SJCRH30 (cell line): ENCODE results near the gene AURKB. TPM values are rescaled to one million over a fixed set of nuclear protein-coding genes. Genes with fewer than 3 reads are reported as not detected.
"Not testable (repeated sequence)": the region's sequence is repeated elsewhere in the genome, so short reads cannot be mapped to it uniquely, and the experiment has no call there.

ENCODE experiments used
- DNase-seq, 2 experiments: peaks; one replicate each; pipeline ENCODE4 v3.0.0-alpha.2; 2015 to 2020
- H3K27ac ChIP-seq: fragments of 250-450 bp; sonication (Bioruptor Pico); 2 replicates; pipeline ENCODE4 v1.5.1; 2020; ENCODE audit warnings: mild to moderate bottlenecking, moderate library complexity
- H3K27me3 ChIP-seq: fragments of 250-450 bp; sonication (Bioruptor Pico); 2 replicates; pipeline ENCODE4 v1.5.1; 2020; ENCODE audit warnings: mild to moderate bottlenecking, moderate library complexity
- H3K36me3 ChIP-seq: fragments of 250-450 bp; sonication (Bioruptor Pico); 2 replicates; pipeline ENCODE4 v1.5.1; 2020; ENCODE audit warnings: mild to moderate bottlenecking, moderate library complexity
- H3K4me1 ChIP-seq: fragments of 250-450 bp; sonication (Bioruptor Pico); 2 replicates; pipeline ENCODE4 v1.5.1; 2020; ENCODE audit warnings: mild to moderate bottlenecking, moderate library complexity
- H3K4me3 ChIP-seq: fragments of 250-450 bp; sonication (Bioruptor Pico); 2 replicates; pipeline ENCODE4 v1.5.1; 2020; ENCODE audit warnings: mild to moderate bottlenecking, moderate library complexity
- H3K9me3 ChIP-seq: fragments of 250-450 bp; sonication (Bioruptor Pico); replicated peaks from 2 replicates; pipeline ENCODE4 v1.5.1; 2020; ENCODE audit warnings: mild to moderate bottlenecking, moderate library complexity
- total RNA-seq: library from RNA; depleted of rRNA; stranded (reverse); fragments of >200 nt; shearing (Covaris generic); gene quantifications from 2 replicates; pipeline ENCODE4 v1.2.3, GENCODE V29; 2014; rRNA removed

Gene AURKB
- 108 and 113 TPM in 2 replicates for total RNA-seq

GRCh38 chr17:8209907-8210760 is at the start of gene AURKB:
Gene AURKB, minus strand, starts transcription at chr17:8210575. Its CDS starts 351 bp downstream, at chr17:8210224.
- peak; percentile 93 to 95 for DNase-seq
- Histone ChIP-seq H3K9me3 (no peaks in the 10 kb centered on the region), H3K4me1 (0 out of 2 replicates have a peak, but pooled peaks cover 2% of the 10 kb centered on the region), H3K4me3 (peak within 1 kb of the TSS; percentile 97), H3K36me3 (peaks cover 34% of the 10 kb centered on the region), H3K27ac (peak within 1 kb of the TSS; percentile 97), H3K27me3 (no peaks in the 10 kb centered on the region)

GRCh38 chr17:8257801-8258200 is 47.4 kb upstream of the AURKB start:
- Histone ChIP-seq H3K27me3 (no peaks in the 10 kb centered on the region), H3K4me1 (no peaks in the 10 kb centered on the region), H3K4me3 (no peak overlapping the region), H3K36me3 (peaks cover 13% of the 10 kb centered on the region; the same call in 1 of the 2 replicates), H3K27ac (no peak overlapping the region), H3K9me3 (no peaks in the 10 kb centered on the region)
- DNase-seq, result no peak

GRCh38 chr17:8256691-8257090 is 46.3 kb upstream of the AURKB start:
- H3K4me1 ChIP-seq, result no peaks in the 10 kb centered on the region
- peaks cover 13% of the 10 kb centered on the region; the same call in 1 of the 2 replicates for H3K36me3 ChIP-seq
- H3K27me3 ChIP-seq, result no peaks in the 10 kb centered on the region
- no peak overlapping the region for H3K27ac ChIP-seq
- H3K4me3 ChIP-seq, result no peak overlapping the region
- no peak for DNase-seq
- H3K9me3 ChIP-seq, result no peaks in the 10 kb centered on the region

GRCh38 chr17:8256291-8256690 is 45.9 kb upstream of the AURKB start:
- no peak overlapping the region for H3K4me3 ChIP-seq
- no peak for DNase-seq
- H3K27ac ChIP-seq, result no peak overlapping the region
- peaks cover 11% of the 10 kb centered on the region; the same call in 1 of the 2 replicates for H3K36me3 ChIP-seq
- H3K9me3 ChIP-seq, result no peaks in the 10 kb centered on the region
- H3K4me1 ChIP-seq, result no peaks in the 10 kb centered on the region
- no peaks in the 10 kb centered on the region for H3K27me3 ChIP-seq

- H3K4me3 ChIP-seq, result no peak overlapping the region
- peaks cover 9% of the 10 kb centered on the region; the same call in 1 of the 2 replicates for H3K36me3 ChIP-seq
- no peaks in the 10 kb centered on the region for H3K9me3 ChIP-seq
- no peaks in the 10 kb centered on the region for H3K27me3 ChIP-seq
- no peak for DNase-seq
- no peaks in the 10 kb centered on the region for H3K4me1 ChIP-seq
- no peak overlapping the region for H3K27ac ChIP-seq
These were observed 45.1 kb upstream of the AURKB start for GRCh38 chr17:8255499-8255898.

- Histone ChIP-seq H3K27me3 (no peaks in the 10 kb centered on the region), H3K27ac (no peak overlapping the region), H3K4me3 (no peak overlapping the region), H3K4me1 (peaks cover 4% of the 10 kb centered on the region; the same call in 1 of the 2 replicates), H3K9me3 (no peaks in the 10 kb centered on the region), H3K36me3 (peaks cover 9% of the 10 kb centered on the region; the same call in 1 of the 2 replicates)
- no peak for DNase-seq
These were observed 44.5 kb upstream of the AURKB start for GRCh38 chr17:8254881-8255280.

- H3K4me3 ChIP-seq, result no peak overlapping the region
- no peak overlapping the region for H3K27ac ChIP-seq
- no peak for DNase-seq
- no peaks in the 10 kb centered on the region for H3K9me3 ChIP-seq
- H3K27me3 ChIP-seq, result no peaks in the 10 kb centered on the region
- peaks cover 9% of the 10 kb centered on the region; the same call in 1 of the 2 replicates for H3K36me3 ChIP-seq
- peaks cover 6% of the 10 kb centered on the region; the same call in 1 of the 2 replicates for H3K4me1 ChIP-seq
These were observed 43.4 kb upstream of the AURKB start for GRCh38 chr17:8253801-8254200.

GRCh38 chr17:8251411-8251810 is 41.0 kb upstream of the AURKB start:
- H3K9me3 ChIP-seq, H3K27ac ChIP-seq, H3K36me3 ChIP-seq, H3K4me3 ChIP-seq, DNase-seq, H3K27me3 ChIP-seq, H3K4me1 ChIP-seq: not testable (repeated sequence)

- H3K36me3 ChIP-seq, result peaks cover 3% of the 10 kb centered on the region; the same call in 1 of the 2 replicates
- H3K27me3 ChIP-seq, result no peaks in the 10 kb centered on the region
- peaks cover 6% of the 10 kb centered on the region; the same call in 1 of the 2 replicates for H3K4me1 ChIP-seq
- no peak for DNase-seq
- peak overlapping the region; percentile 77 for H3K27ac ChIP-seq
- peak overlapping the region; percentile 86 for H3K4me3 ChIP-seq
- H3K9me3 ChIP-seq, result no peaks in the 10 kb centered on the region
These were observed 39.5 kb upstream of the AURKB start for GRCh38 chr17:8249621-8250500.

- H3K27me3 ChIP-seq, result no peaks in the 10 kb centered on the region
- peak within 1 kb of the TSS; percentile 86 for H3K4me3 ChIP-seq
- H3K27ac ChIP-seq, result peak within 1 kb of the TSS; percentile 77
- DNase-seq, result peak; percentile 88 to 89
- H3K36me3 ChIP-seq, result peaks cover 2% of the 10 kb centered on the region; the same call in 1 of the 2 replicates
- no peaks in the 10 kb centered on the region for H3K9me3 ChIP-seq
- H3K4me1 ChIP-seq, result peaks cover 6% of the 10 kb centered on the region; the same call in 1 of the 2 replicates
These were observed 38.6 kb upstream of the AURKB start, which contains the start of gene PFAS for GRCh38 chr17:8248751-8249607. Gene PFAS, plus strand, starts transcription at chr17:8249289. Its CDS starts 4,649 bp downstream, at chr17:8253938.

GRCh38 chr17:8244768-8245167 is 34.4 kb upstream of the AURKB start:
- no peak for DNase-seq
- no peaks in the 10 kb centered on the region for H3K36me3 ChIP-seq
- no peak overlapping the region for H3K27ac ChIP-seq
- H3K9me3 ChIP-seq, result no peaks in the 10 kb centered on the region
- H3K4me1 ChIP-seq, result peaks cover 1% of the 10 kb centered on the region; the same call in 1 of the 2 replicates
- H3K4me3 ChIP-seq, result no peak overlapping the region
- no peaks in the 10 kb centered on the region for H3K27me3 ChIP-seq

- Histone ChIP-seq H3K27me3 (no peaks in the 10 kb centered on the region), H3K4me1 (no peaks in the 10 kb centered on the region), H3K9me3 (no peaks in the 10 kb centered on the region), H3K4me3 (no peak overlapping the region), H3K27ac (no peak overlapping the region), H3K36me3 (no peaks in the 10 kb centered on the region)
- no peak for DNase-seq
These were observed 33.5 kb upstream of the AURKB start for GRCh38 chr17:8243827-8244226.

GRCh38 chr17:8237886-8238285 is 27.5 kb upstream of the AURKB start:
- H3K4me3 ChIP-seq, result no peak overlapping the region
- H3K27ac ChIP-seq, result no peak overlapping the region
- no peaks in the 10 kb centered on the region for H3K4me1 ChIP-seq
- no peaks in the 10 kb centered on the region for H3K27me3 ChIP-seq
- H3K9me3 ChIP-seq, result no peaks in the 10 kb centered on the region
- H3K36me3 ChIP-seq, result no peaks in the 10 kb centered on the region; the same call in 1 of the 2 replicates
- DNase-seq, result no peak

- no peak for DNase-seq
- H3K4me3 ChIP-seq, result no peak overlapping the region
- no peak overlapping the region for H3K27ac ChIP-seq
- H3K9me3 ChIP-seq, result no peaks in the 10 kb centered on the region
- no peaks in the 10 kb centered on the region for H3K4me1 ChIP-seq
- no peaks in the 10 kb centered on the region; the same call in 1 of the 2 replicates for H3K36me3 ChIP-seq
- no peaks in the 10 kb centered on the region for H3K27me3 ChIP-seq
These were observed 26.8 kb upstream of the AURKB start for GRCh38 chr17:8237175-8237574.
